SKM-1 treated with dmso at 0.1 percent for 144 hours (cell line): Measurements from ENCODE around the gene GAS2L2.

ENCODE experiments used
- DNase-seq: peaks from one replicate; lab custom pipeline; 2025; ENCODE audit not compliant: unreplicated experiment; lab: John Stamatoyannopoulos, UW

The GAS2L2 gene

DNA sequence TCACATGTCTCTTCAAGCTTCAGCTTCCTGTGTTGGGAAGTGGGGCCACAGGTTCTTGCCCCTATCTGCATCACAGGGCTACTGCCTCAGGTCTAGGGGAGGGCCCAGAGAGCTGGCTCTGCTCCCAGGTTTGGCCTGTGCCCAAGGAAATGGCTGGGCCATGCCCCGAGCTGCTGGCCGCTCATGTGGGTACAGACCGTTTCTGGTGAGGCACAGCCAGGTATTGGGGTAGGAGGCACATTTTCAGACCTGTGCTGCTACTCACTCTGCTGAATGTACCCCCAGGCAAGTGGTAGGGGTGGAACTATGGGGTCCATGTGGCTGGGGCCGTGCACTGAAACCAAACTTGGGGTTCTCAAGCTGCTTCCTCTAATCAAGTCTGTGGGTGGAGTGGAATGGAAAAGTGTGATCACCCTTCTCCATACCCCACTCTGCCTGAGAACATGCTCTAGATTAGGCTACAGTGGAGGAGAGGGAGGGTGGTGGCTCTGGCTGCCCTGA is 4.6 kb downstream of the GAS2L2 start:
- DNase-seq = no peak

DNA sequence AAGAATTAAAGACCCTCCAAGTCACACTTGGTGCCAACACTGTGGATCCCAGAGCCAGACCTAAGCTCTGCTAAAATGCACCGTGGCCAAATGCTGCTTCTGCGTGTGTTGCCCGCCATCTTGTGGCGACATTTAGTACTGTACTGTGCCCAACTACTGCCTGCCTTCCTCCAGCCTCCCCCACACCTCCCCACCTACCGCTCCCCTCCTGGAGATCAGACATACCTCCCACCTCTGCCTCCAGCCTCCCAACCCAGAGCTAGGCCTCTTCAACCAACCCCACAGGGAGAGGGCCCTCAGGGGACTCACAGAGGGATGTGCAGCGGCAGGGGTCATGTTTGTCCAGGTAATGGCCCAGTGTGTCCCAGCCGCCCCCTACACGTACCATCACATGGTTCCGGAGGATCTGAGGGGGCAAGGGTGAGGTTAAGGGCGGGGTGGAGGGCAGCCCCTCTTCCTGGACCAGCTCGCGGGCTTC is 5.5 kb downstream of the GAS2L2 start:
- DNase-seq = peak; percentile 56

DNA sequence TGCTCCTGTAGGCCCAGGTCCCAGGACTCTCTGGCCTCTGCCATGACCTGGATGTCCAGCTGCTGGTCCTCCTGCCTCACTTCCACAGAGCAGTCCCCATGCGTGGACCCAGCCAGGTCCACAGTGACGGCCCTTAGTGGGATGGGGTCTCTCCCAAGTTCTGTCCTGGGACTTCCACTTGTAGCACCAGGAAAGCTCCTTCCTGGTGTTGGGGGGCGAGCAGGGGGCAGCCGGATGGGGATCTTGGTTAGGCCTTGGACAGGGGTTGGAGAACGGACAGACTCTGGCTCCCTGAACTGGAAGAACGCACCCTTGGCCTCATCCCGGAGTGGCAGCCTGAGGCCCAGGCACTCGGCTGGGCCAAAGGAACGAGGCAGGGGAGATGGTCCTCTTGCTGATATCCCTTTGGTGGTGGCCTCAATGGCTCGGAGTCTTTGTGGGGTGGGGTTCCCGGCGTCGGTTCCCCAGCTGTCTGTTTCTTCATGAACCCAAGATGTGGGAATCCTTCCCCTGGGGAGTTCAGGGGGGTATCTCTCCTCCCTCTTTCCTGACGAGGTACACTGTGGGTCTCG is 7.2 kb downstream of the GAS2L2 start:
- no peak for DNase-seq

DNA sequence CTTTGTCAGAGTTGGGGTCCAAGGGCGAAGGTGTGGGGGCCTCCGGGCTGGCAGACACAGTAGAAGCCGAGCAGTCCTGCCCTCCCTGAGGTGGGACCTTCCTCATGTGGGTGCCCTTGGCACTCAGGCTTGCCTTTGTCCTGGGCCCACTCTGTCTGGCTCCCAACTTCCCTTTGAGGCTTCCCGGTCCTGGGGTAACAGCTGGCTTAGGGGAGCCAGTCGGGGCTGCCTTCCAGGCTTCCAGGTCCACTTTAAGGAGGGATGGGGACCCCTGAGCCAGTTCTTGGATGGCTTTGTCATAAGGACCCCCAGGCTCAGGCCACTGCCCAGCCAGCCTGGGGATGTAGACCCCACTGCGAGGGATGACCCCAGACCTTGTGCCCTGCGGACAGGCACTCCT is 7.8 kb downstream of the GAS2L2 start:
- no peak for DNase-seq

DNA sequence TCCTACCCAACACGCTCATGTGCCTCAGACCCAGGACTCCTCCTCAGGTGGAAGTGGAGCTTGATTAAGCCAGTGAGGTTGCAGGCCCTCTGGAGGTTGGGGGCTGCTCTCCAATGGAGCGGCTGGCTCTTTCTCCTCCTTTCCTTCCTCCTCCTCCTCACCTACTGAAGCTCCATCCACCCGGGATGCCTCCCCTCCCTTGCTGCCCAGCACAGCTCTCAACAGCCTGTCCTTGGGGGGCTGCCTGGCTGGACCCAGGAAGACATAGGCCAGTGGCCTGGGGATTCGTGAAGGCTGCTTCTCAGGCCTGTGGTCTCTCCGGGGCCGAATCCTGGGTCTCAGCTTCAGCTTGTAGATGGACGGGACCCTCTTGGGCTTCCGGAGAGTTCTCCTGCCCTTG is 8.2 kb downstream of the GAS2L2 start:
- DNase-seq = no peak

DNA sequence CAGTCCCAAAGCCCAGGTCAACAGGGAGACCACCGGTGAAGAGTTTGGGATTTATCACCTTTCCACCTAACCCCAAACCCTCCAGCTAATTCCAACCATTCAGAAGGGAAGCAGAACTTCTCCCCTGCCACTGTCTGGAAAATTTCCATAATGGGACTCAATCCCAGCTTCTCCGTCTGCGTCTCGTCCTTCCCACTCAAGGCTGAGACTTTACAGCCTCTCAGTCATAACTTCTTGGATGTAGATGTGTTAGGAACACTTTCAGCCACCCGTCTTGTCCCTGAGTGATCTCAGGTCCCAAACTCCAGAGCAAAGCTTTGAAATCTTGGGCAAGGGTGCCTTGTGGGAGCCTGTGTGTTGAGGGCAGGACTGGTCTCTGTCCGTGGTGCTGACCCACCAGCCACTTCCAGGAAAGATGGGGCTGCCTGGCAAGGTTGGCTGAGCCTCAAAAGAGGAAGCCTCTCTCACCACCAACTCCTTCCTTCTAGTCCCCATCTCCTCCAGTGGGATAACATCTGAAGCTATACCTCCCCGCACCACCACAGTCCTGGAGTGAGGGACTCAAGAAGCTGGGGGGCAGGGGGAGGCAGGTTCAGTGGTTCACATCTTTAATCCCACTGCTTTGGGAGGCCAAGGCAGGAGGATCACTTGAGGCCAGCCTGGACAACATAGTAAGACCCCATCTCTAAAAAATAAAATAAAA is 9.3 kb downstream of the GAS2L2 start:
- no peak for DNase-seq

DNA sequence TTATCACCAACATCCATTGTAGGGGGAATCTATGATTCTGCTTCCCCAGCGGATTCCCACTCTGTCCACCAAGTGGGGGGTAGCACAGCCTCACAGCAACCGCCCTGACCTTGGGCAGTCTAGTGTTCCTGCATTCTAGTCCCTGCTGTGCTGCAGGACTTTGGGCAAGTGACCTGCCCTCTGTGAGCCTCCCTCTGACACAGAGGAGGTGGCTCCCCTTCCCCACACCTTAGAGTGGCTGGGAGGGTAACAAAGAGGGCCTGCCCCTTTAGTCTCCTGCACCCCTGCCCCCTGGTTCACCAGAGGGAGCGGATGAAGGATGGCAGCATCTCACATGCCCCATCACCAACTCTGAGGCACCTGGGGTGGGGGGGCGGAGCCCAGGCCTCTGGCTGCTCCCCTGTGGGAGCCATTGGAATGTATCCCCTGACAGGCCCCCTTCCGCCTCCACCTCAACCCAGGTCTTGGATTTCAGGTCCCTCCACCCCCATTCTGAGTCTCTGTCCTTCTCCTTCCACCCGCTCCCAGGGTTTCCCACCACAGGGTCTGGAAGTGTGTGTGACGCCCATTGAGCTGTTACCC is 10.1 kb downstream of the GAS2L2 start:
- DNase-seq = no peak

DNA sequence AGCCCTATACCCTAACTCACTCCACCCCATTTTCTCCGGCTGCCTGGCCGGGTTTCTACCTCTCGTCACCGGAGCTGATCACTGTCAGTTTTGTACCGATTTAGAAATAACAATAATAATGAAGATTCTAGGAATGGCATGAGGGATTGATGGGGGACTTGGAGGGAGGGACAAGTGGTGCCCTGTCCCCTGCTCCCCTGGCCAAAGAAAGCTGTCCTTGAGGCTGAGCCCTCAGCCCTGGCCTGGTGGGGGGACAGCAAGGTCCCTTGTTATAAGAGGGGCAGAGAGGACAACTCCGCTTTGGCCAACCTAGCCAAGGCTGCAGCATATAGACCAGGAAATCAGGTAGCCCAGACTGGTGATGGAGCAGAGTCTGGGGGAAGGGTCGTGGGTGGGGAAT is 10.5 kb downstream of the GAS2L2 start:
- DNase-seq = no peak

DNA sequence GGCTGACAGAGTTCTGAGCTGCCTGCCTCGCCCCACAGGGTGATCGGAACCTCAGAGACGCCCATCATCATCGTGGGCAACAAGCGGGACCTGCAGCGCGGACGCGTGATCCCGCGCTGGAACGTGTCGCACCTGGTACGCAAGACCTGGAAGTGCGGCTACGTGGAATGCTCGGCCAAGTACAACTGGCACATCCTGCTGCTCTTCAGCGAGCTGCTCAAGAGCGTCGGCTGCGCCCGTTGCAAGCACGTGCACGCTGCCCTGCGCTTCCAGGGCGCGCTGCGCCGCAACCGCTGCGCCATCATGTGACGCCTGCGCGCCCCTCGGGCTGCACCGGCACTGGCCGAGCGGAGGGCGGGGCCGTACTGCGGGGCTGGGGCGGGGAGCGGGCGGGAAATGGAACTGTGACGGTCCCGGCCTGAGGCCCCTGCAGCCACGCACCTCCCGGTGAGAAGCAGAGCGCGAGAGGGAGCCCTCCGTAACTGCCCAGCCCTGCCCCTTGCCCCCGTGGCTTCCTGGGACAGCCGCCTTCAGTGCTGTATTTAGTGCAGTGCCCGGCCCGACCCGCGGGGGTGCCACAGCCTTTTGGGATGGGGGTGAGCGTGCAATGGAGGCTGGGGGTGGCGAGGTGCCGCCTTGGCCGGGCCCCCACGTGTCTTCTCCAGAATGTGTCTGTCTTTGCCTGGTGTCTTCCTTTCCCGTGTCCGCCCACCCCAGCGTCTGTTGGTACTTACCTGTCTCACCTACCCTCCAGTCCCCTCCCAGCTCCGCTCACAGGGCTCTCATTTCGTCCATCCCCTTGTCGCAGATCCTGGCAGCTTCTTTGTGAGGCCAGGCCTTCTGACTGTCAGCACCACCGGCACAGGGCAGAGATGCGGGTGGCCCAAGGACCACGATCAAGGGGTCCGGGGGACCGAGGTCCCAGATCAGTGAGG is 11.8 kb downstream of the GAS2L2 start:
- no peak for DNase-seq

DNA sequence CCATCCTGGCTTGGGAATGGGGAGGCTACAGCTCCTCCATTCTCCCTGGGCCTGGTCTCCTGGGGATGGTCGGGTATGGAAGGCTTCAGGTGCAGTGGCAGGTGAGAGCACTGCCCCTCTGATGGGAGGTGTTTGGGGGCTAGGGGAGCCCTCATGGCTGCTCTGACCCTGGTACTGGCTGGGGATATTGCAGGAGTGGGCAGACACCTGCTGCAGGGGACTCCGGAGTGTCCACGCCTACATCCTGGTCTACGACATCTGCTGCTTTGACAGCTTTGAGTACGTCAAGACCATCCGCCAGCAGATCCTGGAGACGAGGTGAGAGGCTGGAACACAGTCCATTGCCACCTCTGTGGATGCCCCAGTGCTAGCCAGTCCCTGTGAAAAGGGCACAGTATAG is 12.8 kb downstream of the GAS2L2 start:
- no peak for DNase-seq

DNA sequence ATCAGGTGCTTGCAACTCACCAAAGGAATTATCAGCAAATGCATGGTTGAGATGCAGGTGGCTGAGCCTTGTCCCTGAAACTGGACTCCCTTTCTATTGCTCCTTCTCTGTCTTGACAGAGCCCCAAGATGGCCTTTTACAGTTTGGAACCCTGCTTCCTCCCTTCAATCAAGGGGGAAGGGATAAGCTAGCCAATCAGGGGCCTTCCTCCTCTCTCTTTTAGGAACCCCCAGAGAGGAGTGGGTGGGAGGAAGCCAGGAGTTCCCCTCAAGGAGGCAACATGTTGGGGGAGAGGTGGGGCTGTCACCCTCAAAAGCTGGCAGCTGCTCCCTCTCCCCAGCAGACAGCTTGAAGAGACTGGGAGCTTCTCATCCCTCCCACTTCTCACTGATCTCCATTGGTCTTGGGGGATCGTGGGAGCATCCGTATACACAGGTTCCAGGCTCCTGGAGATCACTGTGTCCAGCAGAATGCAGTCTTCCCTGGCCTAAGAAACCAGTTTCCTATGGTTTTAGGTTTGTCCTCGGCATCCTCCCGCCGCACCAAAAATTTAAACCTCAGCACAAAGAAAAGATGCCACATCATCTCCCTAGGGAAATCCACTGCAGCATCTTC is 14.4 kb downstream of the GAS2L2 start:
- DNase-seq = no peak

DNA sequence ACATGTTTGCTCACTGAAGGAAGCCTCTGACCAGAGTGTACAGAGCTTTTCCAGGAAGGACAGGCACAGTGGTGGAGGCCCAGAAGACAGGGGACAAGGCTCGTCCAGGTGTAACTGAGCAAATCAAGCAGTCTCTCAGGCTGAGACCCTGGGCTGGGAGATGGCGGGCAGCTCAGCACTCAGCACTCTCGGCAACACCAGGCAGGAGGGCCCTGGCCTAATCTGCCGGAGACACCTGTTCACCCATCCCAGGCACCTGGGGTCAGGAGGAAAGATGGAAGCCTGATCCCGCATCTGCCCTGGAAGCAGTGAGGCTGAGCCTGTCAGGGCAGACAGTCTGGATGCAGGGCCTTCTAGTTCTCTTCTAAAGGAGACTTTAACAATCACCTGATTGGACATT is 16.8 kb downstream of the GAS2L2 start:
- DNase-seq = no peak

DNA sequence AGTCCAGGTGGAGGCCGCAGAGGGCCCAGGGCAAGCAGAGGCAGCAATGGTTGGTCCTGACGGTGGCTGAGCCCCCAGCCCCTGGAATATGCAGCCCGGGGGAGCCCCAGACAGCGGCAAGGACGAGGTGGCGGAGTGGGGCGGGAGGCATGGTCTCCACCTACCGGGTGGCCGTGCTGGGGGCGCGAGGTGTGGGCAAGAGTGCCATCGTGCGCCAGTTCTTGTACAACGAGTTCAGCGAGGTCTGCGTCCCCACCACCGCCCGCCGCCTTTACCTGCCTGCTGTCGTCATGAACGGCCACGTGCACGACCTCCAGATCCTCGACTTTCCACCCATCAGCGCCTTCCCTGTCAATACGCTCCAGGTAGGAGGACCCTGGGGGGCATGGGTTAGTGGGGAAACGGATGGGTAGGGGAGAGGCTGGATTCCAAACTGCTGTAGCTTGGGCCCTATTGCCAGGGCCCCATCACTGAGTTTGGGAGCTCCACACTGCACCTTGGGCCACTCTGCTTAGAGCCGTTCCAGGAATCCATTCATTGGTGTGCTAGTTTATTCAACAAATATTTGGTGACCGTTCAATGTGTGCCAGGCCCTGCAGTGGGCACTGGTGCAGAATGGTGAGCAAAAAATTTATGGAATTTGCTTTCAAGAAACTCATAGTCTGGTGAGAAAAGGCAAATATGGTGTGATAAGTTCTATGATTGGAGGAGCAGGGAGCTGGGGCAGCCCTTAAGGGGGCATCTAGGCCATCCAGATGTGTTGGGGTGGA is 17.8 kb downstream of the GAS2L2 start:
- DNase-seq = no peak

DNA sequence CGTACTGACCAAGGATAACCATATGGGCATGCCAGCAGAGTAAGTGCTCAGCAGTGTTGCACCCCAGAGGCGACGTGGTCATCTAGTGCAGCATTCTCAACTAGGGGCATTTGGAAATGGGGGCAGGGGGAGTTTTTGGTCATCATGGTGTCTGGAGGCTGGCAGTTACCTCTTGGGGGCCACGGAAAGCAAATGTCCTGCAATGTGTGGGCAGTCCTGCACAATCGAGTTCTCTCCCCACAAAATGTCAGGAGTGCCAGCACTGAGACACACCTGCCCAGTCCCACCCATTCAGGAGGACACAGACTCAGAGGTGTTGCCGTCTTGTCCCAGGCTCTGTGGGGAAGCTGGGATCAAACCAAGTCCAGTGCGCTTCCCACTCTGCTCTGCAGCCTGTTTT is 18.6 kb downstream of the GAS2L2 start:
- DNase-seq = no peak

DNA sequence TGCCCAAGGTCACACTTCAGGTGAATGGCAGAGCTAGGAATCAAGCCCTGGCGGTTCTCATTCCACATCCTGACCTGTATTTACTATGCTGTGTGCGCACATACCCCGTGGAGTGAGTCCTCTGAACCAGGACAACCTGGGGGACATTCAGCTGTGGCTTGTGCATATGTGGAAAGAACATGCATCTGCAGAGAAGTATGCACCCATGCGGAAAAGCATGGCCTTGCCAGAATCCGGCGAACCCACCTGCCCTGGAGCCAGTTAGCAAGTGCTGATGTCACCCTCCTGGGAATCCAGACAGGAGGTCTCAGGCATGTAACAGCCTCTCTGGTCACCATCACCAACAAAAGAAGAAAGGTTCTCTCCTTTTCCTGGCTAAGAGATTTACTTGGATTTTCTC is 19.7 kb downstream of the GAS2L2 start:
- DNase-seq = no peak

DNA sequence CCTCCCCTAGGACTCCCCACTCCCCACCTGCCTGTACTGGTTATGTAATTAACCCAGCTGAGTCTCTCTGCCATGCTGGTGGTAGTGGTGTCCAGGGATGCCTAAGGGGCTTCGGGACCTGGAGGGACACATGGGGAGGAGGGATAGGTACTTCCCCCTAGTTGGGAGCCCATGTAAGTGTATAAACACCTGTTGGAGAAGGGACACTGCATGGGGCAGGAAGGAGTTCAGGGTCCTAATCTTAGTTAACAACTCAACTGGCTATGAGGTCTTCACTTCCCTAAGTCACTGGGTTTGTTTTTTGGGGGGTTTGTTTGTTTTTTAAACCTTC is 20.3 kb downstream of the GAS2L2 start:
- no peak for DNase-seq

DNA sequence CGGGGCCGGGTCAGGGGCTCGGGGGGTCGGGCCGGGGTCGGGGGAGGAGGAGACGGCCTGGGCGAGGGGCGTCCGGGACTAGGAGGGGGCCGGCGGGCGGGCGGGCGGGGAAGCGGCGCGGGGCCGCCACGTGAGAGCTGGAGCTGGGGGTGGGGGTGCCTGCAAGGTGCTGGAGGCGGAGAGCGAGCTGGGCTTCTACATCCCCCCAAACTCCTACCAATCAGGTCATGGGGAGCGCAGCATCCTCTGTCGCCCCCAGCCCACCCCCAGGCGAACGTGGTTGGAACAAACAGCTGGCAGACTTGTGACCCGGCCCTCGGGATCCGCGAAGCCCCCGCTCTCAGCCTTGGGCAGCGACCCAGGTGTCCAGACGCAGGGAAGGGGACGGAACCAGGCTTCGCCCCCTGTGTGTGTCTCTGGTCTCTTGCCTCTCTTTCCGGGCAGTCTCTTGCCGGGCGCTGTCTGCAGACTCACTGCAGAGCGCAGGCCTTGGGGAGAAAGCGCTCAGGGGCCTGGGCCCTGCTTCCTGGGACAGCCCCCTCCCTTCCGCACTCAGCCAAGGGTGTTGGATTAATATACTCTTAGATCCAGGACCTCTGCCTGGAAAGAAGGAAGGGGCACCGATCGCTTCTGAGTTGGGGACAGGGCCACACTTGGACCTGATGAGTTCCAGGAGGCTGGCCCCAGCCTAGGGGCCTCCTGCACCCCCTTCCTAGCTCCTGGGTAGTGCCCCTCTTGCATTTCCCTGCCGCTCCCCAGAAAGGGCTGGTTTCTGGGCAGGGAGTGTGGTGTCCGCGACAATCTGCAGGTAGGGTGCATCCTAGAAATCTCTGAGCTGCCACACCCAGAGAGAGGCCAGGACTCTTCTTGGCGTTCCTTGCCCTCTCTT is 20.9 kb downstream of the GAS2L2 start:
- no peak for DNase-seq

DNA sequence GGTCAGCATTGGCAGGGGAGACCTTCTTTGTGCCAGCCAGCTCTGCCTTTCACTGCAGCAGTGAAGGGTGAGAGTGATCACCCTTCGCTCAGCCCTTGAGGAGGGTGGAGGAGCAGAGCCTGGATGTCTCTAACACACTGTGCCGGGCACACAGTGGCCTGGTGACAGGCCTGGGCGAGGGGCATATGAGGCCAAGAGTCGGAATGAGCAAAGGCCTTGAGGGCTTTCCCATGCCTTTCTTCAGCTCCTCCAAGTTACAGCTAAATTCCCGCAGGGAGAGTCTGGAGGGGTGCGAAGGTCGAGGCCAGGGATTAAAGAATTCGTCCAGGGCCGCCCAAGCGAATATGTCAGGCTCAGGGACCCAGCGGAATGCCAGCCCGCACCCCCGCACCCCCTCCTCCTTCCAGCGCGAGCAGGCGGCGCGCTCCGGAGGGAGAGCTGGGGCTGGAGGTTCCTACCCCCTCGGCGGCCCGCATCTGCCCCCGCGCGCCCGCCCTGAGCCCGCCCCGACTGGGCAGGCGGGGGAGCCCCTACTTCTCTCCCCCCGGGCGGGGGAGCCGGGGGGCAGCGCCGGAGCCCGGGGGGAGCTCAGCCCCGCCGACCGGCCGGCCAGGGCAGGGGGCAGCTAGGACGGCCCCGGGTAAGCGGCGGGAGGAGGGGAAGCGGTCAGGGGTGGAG is 21.7 kb downstream of the GAS2L2 start, which contains the start of gene RASL10B:
RASL10B (plus strand) TSS at position 401 of the 678 bp plus-strand sequence. CDS start 3,546 bp downstream, outside the sequence.
- DNase-seq = no peak
